Endodermal cell (in vitro differentiated cells): Measurements from ENCODE around the gene UTRN. TPM values are rescaled to one million over a fixed set of nuclear protein-coding genes. Genes with fewer than 3 reads are reported as not detected.

ENCODE experiments used
- DNase-seq: peaks from one replicate; pipeline ENCODE4 v3.0.0-alpha.2; 2017
- H3K27ac ChIP-seq: 2 replicates; pipeline ENCODE4 v1.5.1; 2013; ENCODE audit warnings: mild to moderate bottlenecking, low read depth, low read length, moderate library complexity
- H3K27me3 ChIP-seq: 2 replicates; pipeline ENCODE4 v1.6.1; 2013; ENCODE audit warnings: mild to moderate bottlenecking, low read length, moderate library complexity; ENCODE audit not compliant: insufficient read depth, control insufficient read depth, poor library complexity, severe bottlenecking
- H3K36me3 ChIP-seq: 2 replicates; pipeline ENCODE4 v1.7.0; 2013; ENCODE audit warnings: mild to moderate bottlenecking, low read length, moderate library complexity; ENCODE audit not compliant: control insufficient read depth, insufficient read depth
- H3K4me1 ChIP-seq: one replicate; pipeline ENCODE4 v1.7.0; 2013; ENCODE audit warnings: low read length; ENCODE audit not compliant: control insufficient read depth, insufficient read depth
- H3K4me3 ChIP-seq: 2 replicates; pipeline ENCODE4 v1.5.1; 2013; ENCODE audit warnings: mild to moderate bottlenecking, low read length, moderate library complexity
- H3K9ac ChIP-seq: 2 replicates; pipeline ENCODE4 v1.6.1; 2013; ENCODE audit warnings: mild to moderate bottlenecking, low read length, moderate library complexity; ENCODE audit not compliant: poor library complexity, severe bottlenecking; ENCODE audit errors: extremely low read depth
- H3K9me3 ChIP-seq: 2 replicates; pipeline ENCODE4 v1.6.1; 2013; ENCODE audit warnings: mild to moderate bottlenecking, low read length, moderate library complexity; ENCODE audit not compliant: control insufficient read depth
- H3K27ac Mint-ChIP-seq: 2 replicates; pipeline ENCODE4 v1.8.0; 2020; ENCODE audit warnings: mixed read lengths
- H3K27me3 Mint-ChIP-seq: 2 replicates; pipeline ENCODE4 v1.8.0; 2021; ENCODE audit warnings: mild to moderate bottlenecking, mixed read lengths; ENCODE audit not compliant: insufficient read depth
- H3K36me3 Mint-ChIP-seq: 2 replicates; pipeline ENCODE4 v1.8.0; 2020; ENCODE audit warnings: low read depth, mixed read lengths
- H3K4me1 Mint-ChIP-seq: 2 replicates; pipeline ENCODE4 v1.8.0; 2020; ENCODE audit warnings: mixed read lengths
- H3K4me3 Mint-ChIP-seq: 2 replicates; pipeline ENCODE4 v1.8.0; 2020; ENCODE audit warnings: mild to moderate bottlenecking, moderate library complexity, mixed read lengths
- H3K9me3 Mint-ChIP-seq: 2 replicates; pipeline ENCODE4 v1.8.0; 2020; ENCODE audit warnings: mild to moderate bottlenecking, mixed read lengths
- WGBS, 2 experiments: methylation state at CpG; one replicate each; pipeline versions ENCODE4 v1.1.5 to v1.1.7; 2013; ENCODE audit warnings: missing lambda C conversion rate in 2 of 2, mixed read lengths in 1 of 2; ENCODE audit not compliant: insufficient coverage in 1 of 2, insufficient read length in 1 of 2; 5-methylcytosine and 5-hydroxymethylcytosine counted together
- total RNA-seq, 2 donors: library from RNA; stranded (reverse); fragmentation: NEBNext Ultra II Directional in 1 of 2; extraction: Animal tissue kit (Norgen Biotek cat#: 25700) in 1 of 2; gene quantifications; 2 replicates in 1 of 2; 3 replicates in 1 of 2; pipeline ENCODE4 v1.2.1, GENCODE V29; 2021
- TF ChIP-seq, protein P1 (sequence below): fragments of 200-600 bp; sonication (generic); conservative IDR thresholded peaks from 2 replicates; pipeline ENCODE4 v1.5.0; 2021; ENCODE audit warnings: antibody characterized with exemption, mild to moderate bottlenecking

UTRN gene
- total RNA-seq, 2 donors from 2014 or later = 67.7 to 79.7 TPM

DNA sequence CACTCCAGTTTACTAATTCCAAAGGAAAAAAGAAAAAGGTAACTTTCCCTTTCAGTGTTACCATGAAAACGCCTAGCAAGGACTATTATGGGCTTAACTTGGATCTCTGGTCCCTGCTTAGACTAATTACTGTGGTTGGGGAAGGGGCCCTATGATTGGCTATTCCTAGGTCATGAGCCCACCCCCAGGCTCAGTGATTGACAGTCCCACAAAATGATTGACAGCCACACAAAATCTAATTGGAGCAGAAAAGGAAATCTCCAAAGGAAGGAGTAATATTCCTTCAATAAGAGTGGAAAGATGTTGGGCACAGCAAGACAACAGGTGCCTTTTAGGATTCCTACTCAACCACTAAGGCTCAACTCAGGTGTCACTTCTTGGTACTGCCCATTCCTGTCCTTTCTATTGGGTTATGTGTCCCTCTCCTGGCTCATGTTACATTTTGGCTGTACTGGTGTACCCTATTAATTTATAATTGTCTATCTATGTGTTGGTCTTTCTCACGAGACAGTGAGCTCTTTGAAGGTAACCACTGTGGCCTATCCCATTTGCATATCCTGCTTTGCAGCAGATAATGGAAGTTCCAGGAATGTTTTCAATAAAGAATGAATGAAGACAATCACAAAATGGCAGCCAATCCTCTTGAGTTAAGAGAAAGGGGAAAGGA, 5.5 kb upstream of the UTRN start:
- no peaks in the 10 kb centered on the region for H3K36me3 ChIP-seq
- Mint-ChIP-seq H3K27me3 (peaks cover 2% of the 10 kb centered on the region), H3K9me3 (no peaks in the 10 kb centered on the region), H3K27ac (no peak overlapping the region), H3K36me3 (no peaks in the 10 kb centered on the region), H3K4me3 (no peak overlapping the region), H3K4me1 (peaks cover 8% of the 10 kb centered on the region)
- H3K27me3 ChIP-seq = no peaks in the 10 kb centered on the region
- H3K27ac ChIP-seq = no peak overlapping the region
- WGBS, 2 experiments = 84% methylated on average over 2 of the region's 2 CpGs; no CpG with 5 or more reads in 1 of the 2 experiments
- H3K4me1 ChIP-seq = no peaks in the 10 kb centered on the region
- TF ChIP-seq, protein P1, sequence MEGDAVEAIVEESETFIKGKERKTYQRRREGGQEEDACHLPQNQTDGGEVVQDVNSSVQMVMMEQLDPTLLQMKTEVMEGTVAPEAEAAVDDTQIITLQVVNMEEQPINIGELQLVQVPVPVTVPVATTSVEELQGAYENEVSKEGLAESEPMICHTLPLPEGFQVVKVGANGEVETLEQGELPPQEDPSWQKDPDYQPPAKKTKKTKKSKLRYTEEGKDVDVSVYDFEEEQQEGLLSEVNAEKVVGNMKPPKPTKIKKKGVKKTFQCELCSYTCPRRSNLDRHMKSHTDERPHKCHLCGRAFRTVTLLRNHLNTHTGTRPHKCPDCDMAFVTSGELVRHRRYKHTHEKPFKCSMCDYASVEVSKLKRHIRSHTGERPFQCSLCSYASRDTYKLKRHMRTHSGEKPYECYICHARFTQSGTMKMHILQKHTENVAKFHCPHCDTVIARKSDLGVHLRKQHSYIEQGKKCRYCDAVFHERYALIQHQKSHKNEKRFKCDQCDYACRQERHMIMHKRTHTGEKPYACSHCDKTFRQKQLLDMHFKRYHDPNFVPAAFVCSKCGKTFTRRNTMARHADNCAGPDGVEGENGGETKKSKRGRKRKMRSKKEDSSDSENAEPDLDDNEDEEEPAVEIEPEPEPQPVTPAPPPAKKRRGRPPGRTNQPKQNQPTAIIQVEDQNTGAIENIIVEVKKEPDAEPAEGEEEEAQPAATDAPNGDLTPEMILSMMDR = no peak
- no peak overlapping the region for H3K4me3 ChIP-seq
- H3K9me3 ChIP-seq = no peaks in the 10 kb centered on the region
- DNase-seq = no peak
- no peak overlapping the region for H3K9ac ChIP-seq

DNA sequence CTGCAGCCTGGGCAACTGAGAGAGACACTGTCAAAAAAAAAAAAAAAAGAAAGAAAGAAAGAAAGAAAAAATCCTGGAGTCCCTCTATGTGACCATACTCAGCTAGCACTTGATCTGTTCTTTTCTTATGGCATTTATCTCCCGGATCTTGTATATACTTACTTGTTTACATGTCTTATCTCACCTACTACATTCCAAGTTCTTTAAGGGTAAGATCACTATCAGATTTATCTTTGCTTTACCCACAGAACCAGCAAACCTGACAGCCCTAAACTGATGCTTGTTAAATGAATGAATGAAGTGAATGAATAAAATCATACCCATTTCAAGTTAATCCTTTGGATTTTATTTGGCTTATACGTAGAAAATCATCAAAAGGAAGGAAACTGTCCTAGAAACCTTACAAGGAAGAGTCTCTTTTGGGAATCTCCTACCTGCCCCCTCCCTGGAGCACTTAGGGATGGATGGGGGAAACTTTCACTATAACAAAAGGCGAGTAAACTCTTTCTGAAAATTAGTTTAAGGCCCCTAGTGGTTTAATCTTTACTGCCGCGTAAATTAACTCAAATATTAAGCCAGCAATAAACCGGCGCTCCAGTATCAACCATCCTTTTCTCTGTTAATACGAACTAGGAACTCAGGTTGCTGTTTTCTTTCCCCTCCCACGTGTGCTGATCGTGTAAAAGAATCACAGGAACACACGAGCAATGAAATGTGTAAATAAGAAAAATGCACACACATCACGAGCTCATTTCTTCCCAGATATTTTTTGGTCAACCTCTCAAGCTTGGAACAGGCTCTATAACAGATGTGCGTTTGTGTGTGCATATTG, 1.3 kb upstream of the UTRN start:
- Histone ChIP-seq H3K27ac (no peak overlapping the region), H3K36me3 (no peaks in the 10 kb centered on the region), H3K9ac (peak overlapping the region; percentile 84), H3K4me3 (peak overlapping the region; percentile 90), H3K27me3 (no peaks in the 10 kb centered on the region), H3K4me1 (peaks cover 3% of the 10 kb centered on the region), H3K9me3 (no peaks in the 10 kb centered on the region)
- no peaks in the 10 kb centered on the region for H3K9me3 Mint-ChIP-seq
- peak overlapping the region; percentile 36 for H3K27ac Mint-ChIP-seq
- TF ChIP-seq, protein P1 = peak; percentile 41
- H3K36me3 Mint-ChIP-seq = no peaks in the 10 kb centered on the region
- DNase-seq = no peak
- peaks cover 7% of the 10 kb centered on the region for H3K27me3 Mint-ChIP-seq
- H3K4me3 Mint-ChIP-seq = peak overlapping the region; percentile 89
- H3K4me1 Mint-ChIP-seq = peaks cover 15% of the 10 kb centered on the region
- WGBS, 2 experiments = 34 to 71% methylated on average over 7 to 12 of the region's 13 CpGs

DNA sequence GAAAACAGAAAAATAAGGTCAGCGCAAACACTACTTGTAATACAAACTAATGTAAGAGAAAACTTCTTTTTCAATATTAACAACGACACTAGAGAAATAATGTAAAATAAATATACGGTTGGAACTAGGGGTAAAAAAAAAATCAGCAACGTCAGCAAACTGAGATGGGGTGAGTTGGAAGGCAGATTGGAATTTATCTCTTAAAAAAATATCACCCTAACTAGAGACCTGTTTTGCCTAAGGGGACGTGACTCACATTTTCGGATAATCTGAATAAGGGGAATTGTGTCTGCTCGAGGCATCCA, 705 bp upstream of the UTRN start:
- peaks cover 7% of the 10 kb centered on the region for H3K27me3 Mint-ChIP-seq
- H3K4me3 ChIP-seq = peak overlapping the region; percentile 90
- WGBS, 2 experiments = 0% methylated on average over 2 to 5 of the region's 7 CpGs
- peak overlapping the region; percentile 84 for H3K9ac ChIP-seq
- H3K4me1 Mint-ChIP-seq = peaks cover 11% of the 10 kb centered on the region
- peaks cover 3% of the 10 kb centered on the region for H3K36me3 Mint-ChIP-seq
- H3K27ac ChIP-seq = peak overlapping the region; percentile 97
- no peak for DNase-seq
- H3K9me3 ChIP-seq = no peaks in the 10 kb centered on the region
- H3K9me3 Mint-ChIP-seq = no peaks in the 10 kb centered on the region
- H3K36me3 ChIP-seq = no peaks in the 10 kb centered on the region
- TF ChIP-seq, protein P1 = no peak
- H3K27ac Mint-ChIP-seq = peak overlapping the region; percentile 36
- peaks cover 3% of the 10 kb centered on the region for H3K4me1 ChIP-seq
- peak overlapping the region; percentile 89 for H3K4me3 Mint-ChIP-seq
- no peaks in the 10 kb centered on the region for H3K27me3 ChIP-seq
